GM10266 (cell line): ENCODE measurements around the gene FOXL2NB.

Experiments used
- DNase-seq: peaks from one replicate; pipeline ENCODE4 v3.0.0; 2012; ENCODE audit errors: extremely low spot score
- TF ChIP-seq, protein P1 (sequence below): IDR thresholded peaks from 2 replicates; pipeline ENCODE4 v1.5.1; 2012; ENCODE audit warnings: mild to moderate bottlenecking, low read depth; ENCODE audit not compliant: control insufficient read depth, insufficient read depth; ENCODE audit errors: missing control alignments

Gene FOXL2NB

DNA sequence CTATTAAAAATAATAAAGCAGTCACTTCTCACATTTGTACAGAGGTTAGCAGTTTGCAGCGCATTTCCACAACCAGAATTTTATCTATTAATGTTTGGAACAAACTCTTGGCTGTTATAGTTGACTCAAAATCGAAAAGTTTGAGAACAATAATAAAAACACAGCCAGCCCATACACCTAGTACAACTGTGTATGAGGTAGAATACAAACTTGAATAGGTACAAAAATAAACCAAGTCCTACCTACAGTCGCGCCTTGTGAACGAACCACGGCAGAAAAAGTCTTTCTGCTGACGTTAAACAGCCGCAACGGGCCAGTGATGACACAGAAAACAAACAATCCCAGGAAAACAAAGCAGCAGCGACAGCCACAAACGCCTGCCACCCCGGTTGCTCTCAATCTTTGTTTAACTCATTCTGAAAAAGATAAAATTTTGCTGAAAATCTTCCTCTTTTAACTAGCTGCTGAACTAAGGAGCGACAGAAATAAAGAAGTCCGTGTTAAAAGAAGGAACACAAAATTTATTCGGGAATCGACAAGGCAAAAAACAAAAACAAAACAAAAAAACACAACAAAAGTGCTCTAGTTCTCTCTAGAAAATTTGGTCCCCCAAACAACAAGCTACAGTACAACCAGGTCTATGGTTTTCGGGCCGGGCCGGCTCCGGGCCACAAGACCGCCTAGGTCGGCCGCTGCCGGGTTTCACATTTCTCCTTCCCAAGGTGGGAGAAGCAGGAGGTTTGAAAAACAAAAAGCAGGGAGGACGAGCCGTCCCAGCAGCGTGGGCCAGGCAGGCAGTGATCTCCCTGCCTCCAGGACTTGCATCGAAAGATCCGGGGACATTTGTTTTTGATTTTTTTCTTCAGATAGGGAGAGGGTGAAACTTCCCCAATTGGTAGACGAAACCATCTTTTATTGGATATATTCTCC lies 3.0 kb upstream of the FOXL2NB start:
- no peak for DNase-seq
- TF ChIP-seq, protein P1, sequence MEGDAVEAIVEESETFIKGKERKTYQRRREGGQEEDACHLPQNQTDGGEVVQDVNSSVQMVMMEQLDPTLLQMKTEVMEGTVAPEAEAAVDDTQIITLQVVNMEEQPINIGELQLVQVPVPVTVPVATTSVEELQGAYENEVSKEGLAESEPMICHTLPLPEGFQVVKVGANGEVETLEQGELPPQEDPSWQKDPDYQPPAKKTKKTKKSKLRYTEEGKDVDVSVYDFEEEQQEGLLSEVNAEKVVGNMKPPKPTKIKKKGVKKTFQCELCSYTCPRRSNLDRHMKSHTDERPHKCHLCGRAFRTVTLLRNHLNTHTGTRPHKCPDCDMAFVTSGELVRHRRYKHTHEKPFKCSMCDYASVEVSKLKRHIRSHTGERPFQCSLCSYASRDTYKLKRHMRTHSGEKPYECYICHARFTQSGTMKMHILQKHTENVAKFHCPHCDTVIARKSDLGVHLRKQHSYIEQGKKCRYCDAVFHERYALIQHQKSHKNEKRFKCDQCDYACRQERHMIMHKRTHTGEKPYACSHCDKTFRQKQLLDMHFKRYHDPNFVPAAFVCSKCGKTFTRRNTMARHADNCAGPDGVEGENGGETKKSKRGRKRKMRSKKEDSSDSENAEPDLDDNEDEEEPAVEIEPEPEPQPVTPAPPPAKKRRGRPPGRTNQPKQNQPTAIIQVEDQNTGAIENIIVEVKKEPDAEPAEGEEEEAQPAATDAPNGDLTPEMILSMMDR = no peak

DNA sequence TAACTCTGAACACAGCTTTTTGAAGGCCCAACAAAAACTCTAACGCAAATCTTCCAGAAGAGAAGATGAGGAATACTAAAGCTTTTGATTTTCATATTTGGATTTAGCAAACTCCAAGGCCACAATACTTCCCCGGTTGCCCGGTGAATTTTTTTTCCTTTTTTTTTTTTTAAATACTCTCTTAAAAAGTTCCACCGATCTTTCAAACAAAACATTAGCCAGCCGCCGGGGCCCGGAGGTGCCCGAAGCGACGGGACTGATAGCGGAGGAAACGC lies 2.4 kb upstream of the FOXL2NB start:
- TF ChIP-seq, protein P1 = no peak
- DNase-seq = no peak

DNA sequence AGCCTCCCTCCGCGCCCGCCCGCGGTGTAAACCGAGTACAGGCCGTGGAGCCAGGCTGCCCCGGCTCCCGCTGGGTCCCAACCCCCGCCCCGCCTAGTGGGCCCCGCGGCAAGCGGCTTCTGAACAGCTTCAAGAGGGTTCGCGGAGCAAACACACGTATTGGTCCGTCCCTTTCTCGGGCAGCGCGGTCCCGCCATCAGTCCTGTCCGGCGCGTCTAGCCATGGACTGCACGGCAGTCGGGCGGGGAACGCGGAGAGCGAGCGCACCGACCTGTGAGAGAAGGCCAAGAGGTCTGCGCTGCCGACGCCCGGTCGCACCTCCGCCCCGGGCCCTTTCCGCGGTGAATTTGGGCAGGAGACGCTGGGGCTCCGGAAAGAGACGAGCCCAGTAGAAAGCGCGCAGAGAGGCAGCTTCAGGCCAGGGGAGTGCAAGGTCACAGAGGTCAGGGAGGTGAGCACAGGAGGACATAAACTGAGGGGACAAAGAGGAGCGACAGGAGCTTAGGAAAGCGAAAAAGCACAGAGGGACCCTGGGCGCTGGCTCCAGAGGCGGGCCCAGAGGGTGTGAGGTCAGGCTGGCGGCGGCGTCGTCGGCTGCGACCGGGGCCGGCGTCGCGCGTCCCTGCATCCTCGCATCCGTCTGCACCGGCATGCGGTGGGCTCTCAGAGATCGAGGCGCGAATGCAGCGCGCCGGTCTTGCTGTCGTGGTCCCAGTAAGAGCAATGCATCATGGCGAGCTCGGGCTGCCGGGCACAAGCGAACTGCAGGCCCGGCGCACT lies 1.9 kb upstream of the FOXL2NB start:
- no peak for DNase-seq
- TF ChIP-seq, protein P1 = no peak

DNA sequence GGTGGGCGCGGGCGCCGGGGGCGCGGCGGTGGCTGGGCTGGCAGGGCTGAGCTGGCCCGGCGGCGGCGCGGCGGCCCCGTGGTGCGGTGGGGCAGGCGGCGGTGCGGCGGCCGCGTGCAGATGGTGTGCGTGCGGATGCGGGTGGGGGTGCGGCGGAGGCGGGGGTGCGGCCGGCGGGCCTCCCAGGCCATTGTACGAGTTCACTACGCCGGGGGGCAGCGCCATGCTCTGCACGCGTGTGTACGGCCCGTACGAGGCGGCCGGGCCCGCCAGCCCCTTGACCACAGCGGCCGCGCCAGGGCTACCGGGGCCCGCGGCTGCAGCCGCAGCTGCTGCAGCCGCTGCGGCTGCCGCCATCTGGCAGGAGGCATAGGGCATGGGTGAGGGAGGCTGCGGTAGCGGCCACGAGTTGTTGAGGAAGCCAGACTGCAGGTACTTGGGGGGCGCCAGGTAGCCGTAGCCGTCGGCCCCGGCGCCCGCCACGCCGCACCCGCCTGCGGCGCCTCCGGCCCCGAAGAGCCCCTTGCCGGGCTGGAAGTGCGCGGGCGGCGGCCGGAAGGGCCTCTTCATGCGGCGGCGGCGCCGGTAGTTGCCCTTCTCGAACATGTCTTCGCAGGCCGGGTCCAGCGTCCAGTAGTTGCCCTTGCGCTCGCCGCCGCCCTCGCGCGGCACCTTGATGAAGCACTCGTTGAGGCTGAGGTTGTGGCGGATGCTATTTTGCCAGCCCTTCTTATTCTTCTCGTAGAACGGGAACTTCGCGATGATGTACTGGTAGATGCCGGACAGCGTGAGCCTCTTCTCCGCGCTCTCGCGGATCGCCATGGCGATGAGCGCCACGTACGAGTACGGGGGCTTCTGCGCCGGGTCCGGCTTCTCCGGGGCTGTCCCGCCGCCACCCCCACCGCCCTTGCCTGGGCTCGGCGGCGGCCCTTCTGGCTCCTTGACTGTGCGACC lies 1.0 kb upstream of the FOXL2NB start:
- DNase-seq = no peak
- TF ChIP-seq, protein P1 = peak; percentile 9

GRCh38 chr3:138947495-138948121 lies 591 bp downstream of the FOXL2NB start:
- DNase-seq = no peak
- TF ChIP-seq, protein P1 = no peak

DNA sequence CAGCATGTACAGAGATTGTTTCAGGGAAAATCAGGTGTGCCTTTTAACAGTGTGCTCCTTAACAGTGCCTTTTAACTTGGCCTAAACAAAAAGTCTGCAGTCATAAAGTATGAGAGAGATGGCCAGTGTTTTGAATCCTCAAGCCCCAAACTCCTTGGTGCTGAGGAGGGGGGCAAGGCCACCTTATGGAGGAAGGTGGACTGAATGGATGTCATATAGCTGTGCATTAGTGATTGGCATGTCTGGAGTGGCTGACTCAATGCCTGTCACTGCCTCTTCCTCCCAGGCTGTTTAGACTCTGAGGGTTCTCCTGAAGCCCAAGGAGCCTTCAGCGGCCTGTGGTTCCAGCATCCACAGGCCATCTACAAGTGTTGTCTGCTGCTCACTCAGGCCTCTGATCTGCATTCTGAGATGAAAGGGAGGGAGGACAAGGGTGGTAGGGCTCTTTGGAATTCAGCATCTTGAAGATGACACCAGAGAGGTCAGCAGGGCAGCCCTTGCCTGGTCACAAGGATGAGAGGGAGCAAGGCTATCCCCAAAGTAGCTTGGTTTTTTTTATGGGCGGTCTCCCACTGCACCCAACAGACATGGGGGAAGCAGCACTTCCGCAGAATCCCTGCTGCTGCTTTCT lies 1.5 kb downstream of the FOXL2NB start:
- DNase-seq = no peak
- TF ChIP-seq, protein P1 = no peak
